CD4-positive, alpha-beta T cell treated with Interleukin-15 for 1 hour (primary cell): ENCODE results near the gene CLEC20A.

Experiments
- DNase-seq: peaks from one replicate; pipeline ENCODE4 v3.0.0-alpha.2; 2020

Gene CLEC20A

DNA sequence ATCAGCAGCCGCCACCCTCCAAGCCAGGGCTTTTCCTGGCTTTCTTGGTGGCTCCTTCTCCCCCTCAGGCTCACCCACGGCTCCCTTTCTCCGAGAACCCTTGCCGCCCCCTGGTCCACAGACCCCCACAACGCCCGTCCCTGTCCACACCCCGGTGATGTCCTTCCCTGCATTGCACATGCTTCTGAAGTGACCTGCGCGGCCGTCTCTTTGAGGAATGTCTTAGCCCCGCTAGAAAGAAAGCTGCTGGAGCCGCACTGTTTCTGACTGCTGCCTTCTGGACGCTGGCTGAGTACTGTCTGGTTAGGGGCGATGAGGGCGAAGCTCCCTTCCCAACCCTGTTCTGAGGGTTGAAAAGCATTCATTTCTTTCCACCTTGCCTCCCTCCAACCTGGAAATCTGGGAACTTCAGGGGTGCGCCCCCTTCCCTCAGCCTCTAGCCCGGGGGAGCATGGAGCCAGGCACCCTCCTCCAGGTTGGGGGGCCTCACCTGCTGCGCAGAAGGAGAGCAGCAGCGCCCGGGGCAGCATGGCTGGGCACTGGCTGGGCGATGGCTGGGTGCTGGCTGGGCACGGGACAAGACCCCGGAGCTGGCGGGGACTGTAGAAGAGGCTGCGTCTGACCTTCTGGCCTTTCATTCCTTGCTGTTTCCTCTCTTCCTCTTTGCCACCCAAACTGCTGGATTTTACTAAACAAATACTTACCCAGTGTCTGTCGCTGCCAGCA lies at the start of gene CLEC20A:
Gene CLEC20A, minus strand, starts transcription at position 555 of the 726 bp plus-strand sequence. Its CDS starts 25 bp downstream, at position 530.
- DNase-seq: no peak

DNA sequence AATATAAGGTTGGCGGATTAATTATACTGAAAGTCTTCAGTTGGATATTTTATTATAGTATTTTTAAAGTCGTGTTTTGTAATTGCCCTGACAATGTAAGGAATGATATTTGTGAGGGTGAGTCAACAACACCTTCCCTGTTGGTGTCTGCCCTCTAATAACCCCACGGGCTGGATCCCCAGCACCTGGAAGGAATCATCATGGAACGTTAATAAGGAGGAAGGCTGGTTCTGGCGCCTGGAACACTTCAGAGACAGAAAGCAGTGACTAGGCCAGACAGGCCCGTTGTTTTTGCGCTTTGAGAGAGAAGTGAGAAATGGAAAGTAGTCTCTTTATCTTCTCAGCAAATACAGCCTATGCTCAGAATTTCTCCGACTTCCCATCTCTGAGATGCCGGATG lies 47.8 kb upstream of the CLEC20A start:
- no peak for DNase-seq

- DNase-seq: peak; percentile 28
Observed at GRCh38 chr1:178543290-178543607, 46.5 kb upstream of the CLEC20A start.

GRCh38 chr1:178542554-178543289 lies 46.0 kb upstream of the CLEC20A start:
- peak; percentile 85 for DNase-seq

GRCh38 chr1:178541829-178542553 lies 45.2 kb upstream of the CLEC20A start:
- no peak for DNase-seq

DNA sequence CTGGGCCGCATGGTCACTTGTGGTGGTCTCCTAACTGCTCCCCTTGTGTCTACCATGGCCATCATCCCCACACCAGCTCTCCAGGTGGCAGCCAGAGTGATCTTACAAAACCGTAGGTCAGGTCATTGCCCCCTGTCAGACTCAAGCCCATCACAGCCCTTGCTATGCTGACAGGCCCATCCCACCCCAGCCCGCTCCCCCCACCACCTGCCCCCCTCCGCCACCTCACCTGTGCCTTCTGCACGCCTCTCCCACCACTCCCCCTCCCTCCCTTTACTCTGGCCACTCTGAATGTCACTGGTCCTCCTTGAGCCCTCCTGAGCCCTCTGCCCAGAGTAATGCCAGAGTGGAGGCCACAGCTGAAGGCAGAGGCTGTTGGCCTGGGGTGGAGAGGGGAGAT lies 44.6 kb upstream of the CLEC20A start:
- no peak for DNase-seq

DNA sequence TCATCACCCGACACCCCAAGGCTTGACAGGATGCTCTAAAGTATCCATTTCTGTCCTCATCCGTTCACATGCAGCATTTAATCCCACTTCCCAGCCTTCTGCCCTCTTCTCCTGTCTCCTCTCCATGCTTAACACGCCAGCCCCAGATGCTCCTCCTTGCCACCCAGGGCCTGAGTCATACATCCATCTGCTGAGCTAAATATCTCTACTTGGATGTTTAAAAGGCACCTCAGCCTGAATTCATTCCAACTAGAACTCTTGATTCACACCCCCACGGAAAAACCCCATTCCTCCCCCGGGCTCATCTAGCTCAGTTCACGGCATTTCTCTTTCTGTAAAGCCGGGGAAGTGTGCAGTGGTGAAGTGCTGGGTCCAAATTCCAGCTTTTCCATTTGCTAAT lies 43.9 kb upstream of the CLEC20A start:
- no peak for DNase-seq

DNA sequence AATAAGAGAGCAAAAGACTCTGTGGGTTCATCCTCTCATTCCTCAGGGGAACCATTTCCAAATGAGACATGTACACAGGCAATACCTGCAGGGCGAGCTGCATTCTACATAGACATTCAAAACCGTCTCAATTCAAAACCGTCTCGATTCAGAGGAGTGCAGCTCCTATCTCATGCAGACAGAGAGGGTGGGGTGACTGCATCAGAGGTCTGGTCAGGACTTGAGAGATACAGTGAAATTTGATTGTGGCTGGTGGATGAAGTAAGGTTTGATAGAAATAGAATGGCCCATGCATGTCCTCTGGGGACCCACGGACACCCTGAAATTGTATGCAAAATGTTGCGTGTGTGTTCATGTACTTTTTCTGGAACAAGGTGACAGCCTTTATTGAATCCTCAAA lies 43.4 kb upstream of the CLEC20A start:
- no peak for DNase-seq

GRCh38 chr1:178539291-178539690 lies 42.5 kb upstream of the CLEC20A start:
- DNase-seq: no peak

- no peak for DNase-seq
Observed at GRCh38 chr1:178538192-178538916, 41.6 kb upstream of the CLEC20A start.

DNA sequence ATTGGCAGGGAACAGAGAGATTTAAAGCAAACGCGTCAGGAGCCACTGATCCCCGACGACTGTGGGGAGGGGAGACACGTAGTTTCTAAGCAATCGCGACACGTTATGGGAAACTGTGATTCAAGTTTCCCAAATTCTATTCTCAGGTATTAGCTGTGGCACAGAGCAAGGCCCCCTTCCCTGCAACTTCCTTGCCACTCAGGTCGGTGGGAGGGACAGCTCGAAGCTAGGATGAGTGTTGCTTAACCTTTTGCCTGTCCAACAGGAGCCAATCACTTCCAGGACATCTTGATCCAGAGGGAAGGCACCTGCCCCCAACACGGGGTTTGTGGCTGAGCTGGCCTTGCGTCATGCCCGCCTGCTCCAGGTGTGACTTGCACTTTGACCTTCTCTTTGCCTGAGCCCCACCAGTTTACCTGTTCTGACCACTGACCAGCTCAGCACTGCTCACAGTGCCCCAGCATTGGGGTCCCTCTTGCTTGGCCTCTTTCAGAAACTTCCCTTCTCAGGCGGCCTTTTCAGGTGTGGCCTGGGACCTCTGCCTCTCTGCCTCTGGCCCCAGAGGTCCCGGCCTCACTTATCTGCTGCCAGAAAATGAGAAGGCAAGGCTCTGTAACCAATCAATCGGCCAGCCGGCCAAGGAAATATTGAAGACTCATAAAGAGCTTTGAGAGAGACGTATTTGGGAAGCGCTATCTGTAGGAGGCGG lies 40.8 kb upstream of the CLEC20A start:
- DNase-seq: no peak

DNA sequence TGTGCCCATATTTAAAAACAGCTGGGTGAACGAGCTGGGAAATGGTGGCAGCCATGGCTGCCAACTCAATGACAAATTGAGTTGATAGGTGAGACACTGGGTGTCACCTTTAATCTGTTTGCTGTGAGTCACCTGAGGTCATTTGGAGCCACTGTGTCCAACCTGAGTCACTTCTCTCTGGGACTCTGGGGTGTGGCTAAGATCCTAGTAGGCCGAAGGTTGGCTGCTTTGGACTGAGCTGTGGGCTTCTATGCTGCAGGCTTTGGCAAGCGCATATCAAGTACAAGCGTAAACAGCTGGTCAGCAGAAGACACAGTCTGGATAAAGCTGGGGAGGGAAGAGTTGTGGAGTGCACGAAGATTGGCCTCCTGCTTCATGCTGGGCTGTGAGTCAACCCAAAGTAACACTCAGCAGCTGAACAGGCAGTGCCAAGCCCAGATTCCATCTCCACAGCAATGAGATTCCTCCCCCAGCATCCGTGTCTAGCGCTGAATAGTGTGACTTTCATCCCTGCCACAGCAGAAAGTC lies 40.1 kb upstream of the CLEC20A start:
- DNase-seq: no peak

GRCh38 chr1:178536329-178536728 lies 39.6 kb upstream of the CLEC20A start:
- DNase-seq: no peak

DNA sequence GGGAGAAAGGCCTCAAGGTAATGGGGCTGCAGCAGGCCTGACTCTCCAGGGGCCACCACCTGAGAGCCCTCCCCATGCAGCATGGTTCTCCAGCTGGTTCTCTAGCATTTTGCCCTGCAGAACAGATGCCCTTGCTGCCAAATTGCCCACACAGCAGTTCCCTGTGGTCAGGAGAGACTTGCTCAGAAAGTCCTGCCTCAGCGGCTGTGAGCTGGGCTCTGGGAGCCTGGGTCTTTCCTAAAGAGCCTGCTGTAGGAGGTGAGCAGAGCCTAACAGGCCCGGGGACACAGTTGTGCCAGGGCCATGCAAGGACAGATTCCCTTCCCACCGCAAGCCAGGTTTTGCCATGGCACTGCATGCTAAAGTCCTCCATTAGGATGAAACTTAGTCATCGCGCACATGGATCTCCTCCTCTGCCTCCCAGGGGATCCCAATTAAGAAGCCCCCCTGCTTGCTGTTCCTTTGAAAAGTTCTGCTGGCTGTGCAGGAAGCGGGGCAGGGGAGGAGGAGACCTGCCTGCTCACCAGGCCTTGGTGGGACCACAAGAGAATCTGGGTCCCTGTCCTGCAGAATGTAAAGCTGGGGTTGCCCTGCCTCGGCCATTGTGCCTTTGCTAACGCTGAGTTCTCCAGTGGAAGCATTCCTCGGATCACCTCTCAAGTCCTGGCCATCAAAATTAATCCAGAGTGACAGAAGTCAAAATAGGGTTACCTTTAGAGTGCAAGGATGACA lies 37.5 kb upstream of the CLEC20A start:
- DNase-seq: no peak

- no peak for DNase-seq
Observed at GRCh38 chr1:178533121-178533946, 36.6 kb upstream of the CLEC20A start.

- DNase-seq: peak; percentile 66
Observed at GRCh38 chr1:178532392-178532791, 35.6 kb upstream of the CLEC20A start.

DNA sequence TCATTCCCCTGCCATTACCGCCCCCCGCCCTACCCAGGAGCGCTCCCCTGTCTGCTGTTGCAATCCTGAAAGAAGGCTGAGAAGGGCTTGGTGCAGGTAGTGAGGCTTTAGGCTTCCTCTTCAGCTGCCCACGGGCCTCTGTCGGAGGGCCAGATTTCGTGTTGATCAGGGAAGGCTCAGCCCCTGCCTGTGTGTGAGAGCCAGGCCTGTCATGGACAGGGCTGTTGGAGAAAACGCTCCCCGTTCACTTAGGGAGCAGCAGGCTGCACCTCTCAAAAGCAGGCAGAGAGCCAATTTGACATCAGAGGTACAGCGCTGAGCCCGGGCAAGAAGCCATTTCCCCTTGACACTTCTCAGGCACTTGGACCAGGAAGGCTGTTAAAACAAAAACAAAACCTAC lies 35.1 kb upstream of the CLEC20A start:
- no peak for DNase-seq

DNA sequence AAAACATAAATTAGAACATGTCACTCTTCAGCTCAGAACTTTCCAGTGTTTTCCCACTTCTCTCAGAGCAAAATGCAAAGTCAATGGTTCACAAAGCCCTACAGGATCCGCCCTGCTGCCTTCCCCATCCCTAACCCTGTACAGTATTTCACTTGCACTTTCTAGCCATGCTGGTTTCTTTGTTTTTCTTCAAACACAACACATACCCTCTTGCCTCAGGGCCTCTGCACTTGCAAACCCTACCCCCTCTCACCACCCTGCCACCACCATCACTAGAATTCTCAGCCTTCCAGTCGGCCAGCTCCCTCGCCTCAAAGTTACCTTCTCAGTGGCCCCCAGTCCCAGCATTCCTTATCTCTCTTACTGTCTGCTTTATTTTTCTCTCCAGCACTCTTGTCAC lies 33.7 kb upstream of the CLEC20A start:
- no peak for DNase-seq

GRCh38 chr1:178530037-178530402 lies 33.3 kb upstream of the CLEC20A start:
- peak; percentile 5 for DNase-seq

GRCh38 chr1:178529364-178530036 lies 32.7 kb upstream of the CLEC20A start:
- peak; percentile 4 for DNase-seq
